HG03064 (cell line): Measurements from ENCODE around the gene EDIL3.

ENCODE experiments used
- ATAC-seq: cut with Tn5 transposase; IDR thresholded peaks from one replicate; pipeline ENCODE4 v1.9.1; 2021; ENCODE audit warnings: low read depth; ENCODE audit not compliant: unreplicated experiment

Gene EDIL3

GRCh38 chr5:83988293-83988685 lies 396.4 kb downstream of the EDIL3 start:
- ATAC-seq = no peak

GRCh38 chr5:83987513-83988292 lies 397.0 kb downstream of the EDIL3 start:
- ATAC-seq = no peak

GRCh38 chr5:83983852-83984251 lies 400.8 kb downstream of the EDIL3 start:
- no peak for ATAC-seq

GRCh38 chr5:83973925-83974815 lies 410.5 kb downstream of the EDIL3 start:
- ATAC-seq = no peak

GRCh38 chr5:83972909-83973308 lies 411.8 kb downstream of the EDIL3 start:
- no peak for ATAC-seq

- ATAC-seq = no peak
Observed at GRCh38 chr5:83972236-83972635, 412.4 kb downstream of the EDIL3 start.

- ATAC-seq = no peak
Observed at GRCh38 chr5:83967417-83967816, 417.3 kb downstream of the EDIL3 start.

GRCh38 chr5:83965441-83965840 lies 419.2 kb downstream of the EDIL3 start:
- ATAC-seq = no peak

- no peak for ATAC-seq
Observed at GRCh38 chr5:83964271-83964670, 420.4 kb downstream of the EDIL3 start.

GRCh38 chr5:83957188-83957587 lies 427.5 kb downstream of the EDIL3 start:
- no peak for ATAC-seq

GRCh38 chr5:83956386-83956785 lies 428.3 kb downstream of the EDIL3 start:
- no peak for ATAC-seq

- ATAC-seq = no peak
Observed at GRCh38 chr5:83955916-83956315, 428.8 kb downstream of the EDIL3 start.

- no peak for ATAC-seq
Observed at GRCh38 chr5:83947763-83948162, 436.9 kb downstream of the EDIL3 start.

- ATAC-seq = no peak
Observed at GRCh38 chr5:83946516-83946915, 438.2 kb downstream of the EDIL3 start.

GRCh38 chr5:83942155-83942554 lies 442.5 kb downstream of the EDIL3 start:
- no peak for ATAC-seq

GRCh38 chr5:83937837-83938236 lies 446.8 kb downstream of the EDIL3 start:
- ATAC-seq = no peak

GRCh38 chr5:83931969-83932368 lies 452.7 kb downstream of the EDIL3 start:
- ATAC-seq = no peak

GRCh38 chr5:83927140-83927733 lies 457.4 kb downstream of the EDIL3 start:
- ATAC-seq = no peak

- no peak for ATAC-seq
Observed at GRCh38 chr5:83925955-83926337, 458.7 kb downstream of the EDIL3 start.

GRCh38 chr5:83925321-83925954 lies 459.2 kb downstream of the EDIL3 start:
- no peak for ATAC-seq

- no peak for ATAC-seq
Observed at GRCh38 chr5:83924891-83925290, 459.8 kb downstream of the EDIL3 start.
